Smooth muscle cell (in vitro differentiated cells): ENCODE measurements around the gene F10. TPM values are rescaled to one million over a fixed set of nuclear protein-coding genes. Genes with fewer than 3 reads are reported as not detected.

Experiments used
- DNase-seq: peaks from one replicate; lab custom pipeline; 2025; ENCODE audit not compliant: unreplicated experiment; lab: John Stamatoyannopoulos, UW
- H2AFZ ChIP-seq: fragments of 200-600 bp; sonication (generic); 2 replicates; pipeline ENCODE4 v1.6.0; 2016; ENCODE audit warnings: antibody characterized with exemption, low read depth, mild to moderate bottlenecking
- H3F3A ChIP-seq: fragments of 200-600 bp; sonication (generic); 2 replicates; pipeline ENCODE4 v1.6.0; 2017; ENCODE audit warnings: antibody characterized with exemption, low read depth
- H3K27ac ChIP-seq: fragments of 200-600 bp; sonication (generic); 2 replicates; pipeline ENCODE4 v1.5.1; 2016; ENCODE audit warnings: low read depth, mild to moderate bottlenecking
- H3K27me3 ChIP-seq: fragments of 200-600 bp; sonication (generic); 2 replicates; pipeline ENCODE4 v1.6.1; 2016; ENCODE audit warnings: low read depth, mild to moderate bottlenecking
- H3K36me3 ChIP-seq: fragments of 200-600 bp; sonication (generic); 2 replicates; pipeline ENCODE4 v1.5.1; 2016; ENCODE audit warnings: low read depth
- H3K4me1 ChIP-seq: fragments of 200-600 bp; sonication (generic); 2 replicates; pipeline ENCODE4 v1.5.1; 2016; ENCODE audit warnings: low read depth
- H3K4me2 ChIP-seq: fragments of 200-600 bp; sonication (generic); 2 replicates; pipeline ENCODE4 v1.6.0; 2016; ENCODE audit warnings: mild to moderate bottlenecking
- H3K4me3 ChIP-seq: fragments of 200-600 bp; sonication (generic); 2 replicates; pipeline ENCODE4 v1.5.1; 2016; ENCODE audit warnings: mild to moderate bottlenecking
- H3K79me2 ChIP-seq: fragments of 200-600 bp; sonication (generic); 2 replicates; pipeline ENCODE4 v1.6.0; 2016; ENCODE audit warnings: low read depth, mild to moderate bottlenecking
- H3K9ac ChIP-seq: fragments of 200-600 bp; sonication (generic); 2 replicates; pipeline ENCODE4 v1.6.0; 2016; ENCODE audit warnings: low read depth
- H3K9me3 ChIP-seq: fragments of 200-600 bp; sonication (generic); replicated peaks from 2 replicates; pipeline ENCODE4 v1.5.1; 2016; ENCODE audit warnings: low read depth
- H4K20me1 ChIP-seq: fragments of 200-600 bp; sonication (generic); 2 replicates; pipeline ENCODE4 v1.6.0; 2016; ENCODE audit warnings: low read depth
- WGBS: methylation state at CpG from one replicate; pipeline ENCODE4 v1.1.7; 2016; ENCODE audit warnings: low lambda C conversion rate; 5-methylcytosine and 5-hydroxymethylcytosine counted together
- polyA plus RNA-seq: library from polyadenylated mRNA; unstranded; fragments of >200 nt; fragmentation: Nextera tagmentation; extraction: Ambion mirVana; gene quantifications from 2 replicates; pipeline ENCODE4 v1.2.1, GENCODE V29; 2016
- total RNA-seq: library from RNA; depleted of rRNA; stranded (reverse); fragments of >200 nt; gene quantifications from 2 replicates; pipeline ENCODE4 v1.2.3, GENCODE V29; 2014
- TF ChIP-seq, protein P1 (sequence below): fragments of 200-600 bp; sonication (generic); IDR thresholded peaks from 2 replicates; pipeline ENCODE4 v1.5.1; 2017; ENCODE audit warnings: borderline replicate concordance, mild to moderate bottlenecking, antibody characterized with exemption; ENCODE audit not compliant: insufficient read depth, poor library complexity, severe bottlenecking

The F10 gene
- total and polyA plus RNA-seq, 2 experiments from 2014 or later = 17.1 to 43.7 TPM

DNA sequence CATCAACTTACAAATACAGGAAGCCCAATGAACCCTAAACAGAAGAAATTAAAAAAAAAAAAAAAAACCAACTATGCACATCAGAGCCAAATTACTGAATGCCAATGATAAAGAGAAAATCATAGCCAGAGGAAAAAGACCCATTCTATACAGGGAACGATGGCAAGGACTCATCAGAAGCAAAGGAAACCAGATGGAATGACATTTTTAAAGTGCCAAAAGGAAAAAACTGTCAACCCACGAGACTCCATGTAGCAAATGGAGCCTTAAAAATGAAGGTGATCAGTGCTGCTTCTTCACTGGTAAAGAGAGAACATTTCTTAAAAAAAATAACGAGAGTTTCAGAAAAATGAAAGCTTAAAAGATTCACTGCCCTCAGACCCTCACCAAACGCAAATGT lies 67.6 kb downstream of the F10 start:
- H3K27me3 ChIP-seq = no peaks in the 10 kb centered on the region
- WGBS = 98% methylated on average over 4 of the region's 4 CpGs

DNA sequence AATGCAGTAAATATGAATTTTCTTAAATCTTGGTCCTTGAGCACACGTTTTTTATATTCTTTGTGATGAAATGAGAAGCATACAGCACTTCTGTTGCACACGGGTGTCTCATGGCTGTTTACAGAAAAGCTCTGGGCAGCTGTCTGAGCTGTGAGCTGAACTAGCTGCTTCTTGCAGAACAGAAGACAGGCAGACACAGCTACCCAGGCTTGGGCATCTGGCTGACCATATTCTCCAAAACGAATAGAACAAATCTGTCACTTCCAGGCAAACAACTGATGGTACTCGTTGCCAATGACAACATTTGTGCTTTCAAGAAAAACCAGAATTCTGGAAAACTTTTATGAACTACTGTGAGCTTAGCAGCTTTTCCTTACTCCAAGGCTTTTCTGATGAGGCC lies 69.7 kb downstream of the F10 start:
- Histone ChIP-seq H3K79me2 (no peaks in the 10 kb centered on the region), H3K27me3 (no peaks in the 10 kb centered on the region), H3K4me1 (no peaks in the 10 kb centered on the region), H3K4me3 (no peak overlapping the region), H3K27ac (no peak overlapping the region), H3K9me3 (no peaks in the 10 kb centered on the region), H4K20me1 (no peaks in the 10 kb centered on the region), H3K36me3 (peaks cover 24% of the 10 kb centered on the region), H2AFZ (no peak overlapping the region), H3K9ac (no peak overlapping the region), H3K4me2 (no peak overlapping the region), H3F3A (no peaks in the 10 kb centered on the region)
- DNase-seq = no peak
- 94% methylated on average over 4 of the region's 4 CpGs for WGBS
- TF ChIP-seq, protein P1, sequence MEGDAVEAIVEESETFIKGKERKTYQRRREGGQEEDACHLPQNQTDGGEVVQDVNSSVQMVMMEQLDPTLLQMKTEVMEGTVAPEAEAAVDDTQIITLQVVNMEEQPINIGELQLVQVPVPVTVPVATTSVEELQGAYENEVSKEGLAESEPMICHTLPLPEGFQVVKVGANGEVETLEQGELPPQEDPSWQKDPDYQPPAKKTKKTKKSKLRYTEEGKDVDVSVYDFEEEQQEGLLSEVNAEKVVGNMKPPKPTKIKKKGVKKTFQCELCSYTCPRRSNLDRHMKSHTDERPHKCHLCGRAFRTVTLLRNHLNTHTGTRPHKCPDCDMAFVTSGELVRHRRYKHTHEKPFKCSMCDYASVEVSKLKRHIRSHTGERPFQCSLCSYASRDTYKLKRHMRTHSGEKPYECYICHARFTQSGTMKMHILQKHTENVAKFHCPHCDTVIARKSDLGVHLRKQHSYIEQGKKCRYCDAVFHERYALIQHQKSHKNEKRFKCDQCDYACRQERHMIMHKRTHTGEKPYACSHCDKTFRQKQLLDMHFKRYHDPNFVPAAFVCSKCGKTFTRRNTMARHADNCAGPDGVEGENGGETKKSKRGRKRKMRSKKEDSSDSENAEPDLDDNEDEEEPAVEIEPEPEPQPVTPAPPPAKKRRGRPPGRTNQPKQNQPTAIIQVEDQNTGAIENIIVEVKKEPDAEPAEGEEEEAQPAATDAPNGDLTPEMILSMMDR = no peak

More for the DNA sequence above, 67.6 kb downstream of the F10 start:
- Histone ChIP-seq H4K20me1 (no peaks in the 10 kb centered on the region), H3K4me1 (no peaks in the 10 kb centered on the region), H3K36me3 (peaks cover 8% of the 10 kb centered on the region), H3K79me2 (no peaks in the 10 kb centered on the region), H3K4me3 (no peak overlapping the region), H2AFZ (no peak overlapping the region), H3K27ac (no peak overlapping the region), H3F3A (no peaks in the 10 kb centered on the region), H3K4me2 (no peak overlapping the region), H3K9me3 (no peaks in the 10 kb centered on the region), H3K9ac (no peak overlapping the region)
- no peak for DNase-seq
- TF ChIP-seq, protein P1 = no peak

DNA sequence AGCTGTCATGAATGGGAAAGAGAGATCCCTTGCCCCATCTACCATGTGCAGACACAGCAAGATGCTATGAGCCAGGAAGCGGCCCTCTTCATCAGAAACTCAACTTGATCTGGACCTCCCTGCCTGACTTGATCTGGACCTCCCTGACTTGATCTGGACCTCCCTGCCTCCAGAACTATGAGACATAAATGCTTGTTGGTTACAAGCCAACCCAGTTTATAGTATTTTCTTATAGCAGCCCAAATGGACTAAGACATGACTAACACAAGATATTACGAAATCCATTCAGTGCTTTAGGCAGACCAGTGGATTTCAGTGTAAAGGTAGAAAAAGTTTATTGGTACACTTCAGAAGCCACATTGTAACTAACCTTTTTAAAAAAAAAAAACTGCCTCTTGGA lies 70.3 kb downstream of the F10 start:
- no peak overlapping the region for H3K4me2 ChIP-seq
- no peak overlapping the region for H3K27ac ChIP-seq
- H3K9ac ChIP-seq = no peak overlapping the region
- peaks cover 30% of the 10 kb centered on the region for H3K36me3 ChIP-seq
- TF ChIP-seq, protein P1 = no peak
- no peaks in the 10 kb centered on the region for H3K9me3 ChIP-seq
- no peaks in the 10 kb centered on the region for H3K27me3 ChIP-seq
- no peaks in the 10 kb centered on the region for H3K4me1 ChIP-seq
- no peaks in the 10 kb centered on the region for H4K20me1 ChIP-seq
- H2AFZ ChIP-seq = no peak overlapping the region
- H3K79me2 ChIP-seq = no peaks in the 10 kb centered on the region
- H3F3A ChIP-seq = no peaks in the 10 kb centered on the region
- WGBS = 98% methylated on average over 2 of the region's 2 CpGs
- DNase-seq = no peak
- H3K4me3 ChIP-seq = no peak overlapping the region

DNA sequence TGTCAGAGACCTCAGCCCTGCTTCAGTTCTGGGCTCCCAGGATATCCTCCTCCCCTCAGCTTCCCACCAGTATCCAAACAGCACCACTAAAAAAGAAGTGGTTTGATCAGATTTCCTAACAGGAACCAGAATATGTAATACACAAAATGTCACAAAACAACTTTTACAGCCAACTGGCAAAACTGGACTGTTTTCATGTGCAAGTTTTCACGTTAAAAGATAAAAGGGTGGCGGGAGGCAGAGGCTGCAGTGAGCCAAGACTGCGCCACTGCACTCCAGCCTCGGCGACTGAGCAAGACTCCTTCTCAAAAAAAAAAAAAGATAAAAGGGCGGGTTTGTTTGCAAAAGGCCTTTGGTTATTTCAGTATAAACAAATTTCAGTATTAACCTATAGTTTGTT lies 72.8 kb downstream of the F10 start:
- H3K79me2 ChIP-seq = peaks cover 9% of the 10 kb centered on the region
- H4K20me1 ChIP-seq = peaks cover 21% of the 10 kb centered on the region
- H2AFZ ChIP-seq = no peak overlapping the region
- H3F3A ChIP-seq = no peaks in the 10 kb centered on the region
- TF ChIP-seq, protein P1 = no peak
- no peak for DNase-seq
- no peak overlapping the region for H3K9ac ChIP-seq
- no peak overlapping the region for H3K4me2 ChIP-seq
- no peaks in the 10 kb centered on the region for H3K27me3 ChIP-seq
- 97% methylated on average over 6 of the region's 6 CpGs for WGBS
- no peaks in the 10 kb centered on the region for H3K4me1 ChIP-seq
- H3K27ac ChIP-seq = no peak overlapping the region
- peaks cover 28% of the 10 kb centered on the region for H3K36me3 ChIP-seq
- no peaks in the 10 kb centered on the region for H3K9me3 ChIP-seq
- H3K4me3 ChIP-seq = no peak overlapping the region
